COLO829 (cell line): ENCODE data around the gene CSNK1A1L.

Source experiments
- DNase-seq: peaks from one replicate; pipeline ENCODE4 v3.0.0; 2012; ENCODE audit warnings: low spot score

Gene CSNK1A1L

DNA sequence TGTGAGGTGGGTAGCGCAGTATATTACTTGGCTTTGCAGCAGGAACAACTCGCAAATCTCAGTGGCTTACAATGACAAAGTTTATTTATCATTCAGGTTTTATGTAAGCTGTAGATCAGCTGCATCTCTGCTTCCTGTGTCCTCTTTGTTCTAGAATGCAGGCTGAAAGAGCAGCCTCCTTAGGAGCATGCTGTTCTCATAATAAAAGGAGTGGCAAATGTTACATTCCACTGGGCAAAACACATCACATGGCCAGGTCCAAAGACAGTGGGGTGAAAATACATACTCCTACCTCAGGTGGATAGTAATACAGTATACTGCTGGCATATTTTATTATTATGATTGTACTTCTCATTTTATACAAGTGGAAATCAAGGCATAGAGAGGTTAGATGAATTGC is 1.2 kb upstream of the CSNK1A1L start:
- DNase-seq = no peak

DNA sequence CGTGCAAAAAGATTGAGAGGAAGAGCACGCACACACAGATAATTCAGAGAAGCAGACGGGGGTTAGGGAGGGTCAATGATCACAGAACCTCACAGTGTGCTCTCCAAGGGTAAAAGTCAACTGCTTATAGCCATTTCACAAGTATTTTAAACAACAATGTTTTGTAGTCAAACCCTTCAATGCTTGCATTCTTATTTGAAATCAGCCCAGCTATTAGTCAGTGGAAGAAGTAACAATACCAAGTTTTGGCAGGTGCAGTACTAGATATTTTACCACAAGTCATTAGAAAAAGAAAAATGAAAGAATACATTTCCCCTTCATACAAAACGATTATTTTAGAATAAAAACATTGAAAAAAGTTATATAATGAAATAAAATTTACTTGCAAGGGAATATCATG is 2.6 kb downstream of the CSNK1A1L start:
- no peak for DNase-seq

DNA sequence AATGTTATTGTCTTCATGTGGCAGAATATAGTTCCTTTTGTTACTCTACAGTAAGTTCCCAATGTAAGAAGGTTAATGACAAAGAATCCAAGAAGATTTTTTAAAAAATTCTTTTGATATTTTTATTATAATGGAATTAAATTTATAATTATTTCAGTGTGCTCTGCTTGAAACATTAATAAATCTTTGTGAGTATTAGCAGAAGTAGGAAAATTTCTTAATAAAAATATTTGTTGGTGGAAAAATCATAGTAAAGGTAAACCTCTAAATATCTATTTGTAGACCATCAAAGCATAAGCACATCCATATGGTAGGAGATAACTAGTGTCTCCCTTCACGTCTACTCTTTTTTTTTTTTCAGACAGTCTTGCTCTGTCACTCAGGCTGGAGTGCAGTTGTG is 4.3 kb downstream of the CSNK1A1L start:
- no peak for DNase-seq

DNA sequence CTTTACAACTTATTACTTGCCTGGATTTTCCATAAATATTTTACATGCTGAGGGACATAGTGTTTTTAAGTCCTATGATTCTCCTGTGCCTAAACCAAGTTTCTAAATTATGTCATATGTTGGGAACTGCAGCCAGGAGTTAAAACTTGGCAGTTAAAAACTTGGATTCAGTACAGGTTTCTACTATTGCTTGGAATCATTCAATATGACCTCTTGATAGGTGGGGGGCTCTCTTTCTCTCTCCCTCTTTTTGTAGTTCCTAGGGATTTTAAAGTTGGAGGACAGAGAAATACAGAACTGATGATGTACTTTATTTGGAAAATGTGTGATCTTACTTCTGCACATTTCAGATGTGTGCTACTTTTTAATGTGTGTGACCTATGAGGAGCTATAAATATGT is 4.7 kb downstream of the CSNK1A1L start:
- DNase-seq = no peak

DNA sequence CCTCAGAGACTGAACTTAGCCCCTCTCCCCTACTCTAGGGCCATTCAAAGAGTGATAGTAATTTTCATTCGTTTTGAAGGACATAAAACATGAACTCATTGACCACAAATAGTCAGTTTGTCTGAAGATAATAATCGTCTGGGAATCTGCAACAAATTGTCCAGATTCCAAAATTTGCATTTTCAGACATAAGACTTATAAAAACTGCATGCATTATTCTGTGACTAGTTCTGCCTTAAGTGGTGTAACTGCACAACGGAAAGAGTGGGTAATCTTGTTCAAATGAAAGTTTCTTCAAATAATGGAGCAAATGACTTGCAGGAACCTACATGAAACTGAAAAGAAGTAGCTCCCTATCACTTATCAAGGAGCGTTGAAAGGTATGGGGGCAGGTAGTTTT is 8.4 kb downstream of the CSNK1A1L start:
- DNase-seq = no peak

DNA sequence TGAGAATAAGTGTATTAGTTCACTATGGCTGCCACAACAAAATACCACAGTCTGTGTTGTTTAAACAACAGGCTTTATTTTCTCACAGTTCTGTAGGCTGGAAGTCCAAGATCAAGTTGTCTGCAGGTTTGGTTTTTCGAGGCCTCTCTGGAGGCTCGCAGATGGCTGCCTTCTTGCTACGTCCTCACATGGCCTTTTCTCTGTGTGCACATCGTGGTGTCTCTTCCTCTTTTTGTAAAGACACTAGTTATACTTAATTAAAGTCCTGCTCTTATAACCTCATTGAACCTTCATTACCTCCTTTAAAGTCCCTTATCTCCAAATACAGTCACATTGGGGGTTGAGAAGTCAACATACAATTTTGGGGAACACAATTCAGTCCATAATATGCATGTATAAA is 10.6 kb downstream of the CSNK1A1L start:
- DNase-seq = no peak

DNA sequence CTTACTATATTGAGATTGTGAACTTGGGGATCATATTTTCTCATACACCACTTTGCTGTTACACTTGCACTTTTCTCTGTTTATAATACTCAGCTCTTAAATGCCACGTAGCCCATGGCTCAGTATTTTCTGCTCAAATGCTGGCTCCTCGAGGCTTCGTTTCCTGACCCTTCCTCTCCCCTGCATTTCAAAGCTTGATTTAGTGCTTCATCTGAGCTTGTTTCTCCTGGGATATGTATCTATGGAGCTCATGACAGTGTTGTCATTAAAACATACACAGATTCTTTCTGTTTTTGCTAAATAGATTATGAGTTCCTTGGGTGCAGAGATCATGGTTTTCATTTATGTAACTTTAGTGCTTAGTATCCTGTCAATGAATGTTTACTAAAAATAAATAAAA is 11.4 kb downstream of the CSNK1A1L start:
- no peak for DNase-seq

DNA sequence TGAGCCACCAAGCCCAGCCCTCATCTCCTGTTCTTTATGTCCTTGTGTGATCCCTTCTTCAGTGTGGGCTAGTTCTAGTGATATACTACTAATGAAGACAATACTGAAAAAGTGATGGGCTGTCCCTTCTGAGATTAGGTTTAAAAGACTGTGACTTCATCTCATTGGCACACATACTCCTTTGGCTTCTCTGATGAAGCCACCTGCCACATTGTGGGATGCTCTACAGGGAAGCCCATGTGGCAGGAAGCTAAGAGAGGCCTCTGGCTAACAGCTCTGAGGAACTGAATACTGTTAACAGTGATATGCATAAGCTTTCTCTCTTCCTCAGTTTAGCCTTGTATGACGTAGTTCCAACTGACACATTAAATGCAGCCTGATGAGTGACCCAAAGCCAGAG is 13.6 kb downstream of the CSNK1A1L start:
- no peak for DNase-seq

DNA sequence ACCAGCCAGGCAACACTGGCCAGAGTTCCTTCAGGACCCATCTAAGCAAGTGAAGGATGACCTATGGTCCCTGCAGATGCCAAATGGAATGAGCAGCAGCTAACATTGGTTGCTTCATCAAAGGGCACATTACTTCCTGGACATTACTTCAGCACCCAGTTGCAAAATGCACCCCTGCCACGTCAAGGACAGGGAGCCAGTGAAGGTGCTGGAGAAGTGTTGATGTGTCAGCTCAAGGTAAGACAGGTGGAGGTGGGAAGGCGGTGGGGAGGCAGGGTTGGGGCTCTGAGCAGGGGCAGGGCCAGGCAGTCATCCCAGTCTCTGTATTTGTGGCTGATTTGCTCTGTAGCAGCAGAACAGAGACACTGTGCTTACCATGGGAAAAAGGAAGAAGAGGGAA is 14.6 kb downstream of the CSNK1A1L start:
- DNase-seq = no peak

DNA sequence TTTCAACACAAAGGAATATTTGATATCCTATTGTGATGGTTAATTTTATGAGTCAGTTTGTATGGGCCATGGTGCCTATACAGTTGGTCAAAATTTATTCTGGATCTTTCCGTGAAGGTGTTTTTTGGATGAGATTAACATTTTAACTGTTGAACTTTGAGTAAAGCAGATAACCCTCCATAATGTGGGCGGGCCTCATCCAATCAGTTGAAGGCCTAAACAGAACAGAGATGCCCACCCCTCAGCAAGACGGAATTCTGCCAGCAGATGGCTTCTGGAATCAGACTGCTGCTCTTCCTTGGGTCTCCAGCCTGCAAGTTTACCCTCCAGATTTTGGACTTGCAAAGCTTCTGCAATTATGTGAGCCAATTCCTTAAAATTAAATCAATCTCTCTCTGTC is 16.0 kb downstream of the CSNK1A1L start:
- DNase-seq = no peak

DNA sequence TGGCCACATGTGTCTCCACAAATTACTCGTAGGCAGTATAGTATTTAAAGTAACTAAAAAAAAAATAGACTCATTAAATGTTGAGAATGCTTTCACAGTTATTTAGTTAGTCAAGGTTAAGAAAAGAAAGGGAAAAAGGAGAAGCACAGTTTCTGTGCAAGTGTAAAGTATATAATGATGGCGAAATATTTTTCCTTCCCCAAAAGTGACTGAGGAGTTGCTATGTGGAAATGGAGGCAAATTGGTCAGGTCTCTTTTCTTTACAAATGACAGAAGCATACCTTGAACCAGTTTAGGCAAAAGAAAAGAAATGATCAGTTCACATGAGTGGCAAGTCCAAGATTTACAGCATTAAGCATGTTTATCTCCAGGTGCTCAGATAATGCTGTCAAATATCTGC is 18.0 kb downstream of the CSNK1A1L start:
- no peak for DNase-seq

DNA sequence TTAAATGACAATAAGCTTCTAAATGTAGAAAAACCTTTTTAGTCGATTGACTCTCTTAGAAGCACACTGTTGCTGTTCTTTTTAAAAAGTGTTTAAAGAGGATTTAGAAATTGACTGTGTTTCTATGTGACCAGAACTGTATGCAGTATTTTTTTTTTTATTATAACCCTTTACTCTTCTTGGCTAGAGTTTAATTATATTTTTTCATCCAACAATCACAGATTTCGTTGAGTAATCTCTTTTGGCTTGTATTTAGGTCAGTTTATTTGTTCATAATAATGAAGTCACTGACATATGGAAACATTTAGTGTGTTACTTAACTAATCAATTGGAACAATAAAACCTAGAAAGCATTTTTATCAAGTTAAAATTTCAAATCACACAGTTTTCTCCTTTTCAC is 19.9 kb downstream of the CSNK1A1L start:
- DNase-seq = no peak

DNA sequence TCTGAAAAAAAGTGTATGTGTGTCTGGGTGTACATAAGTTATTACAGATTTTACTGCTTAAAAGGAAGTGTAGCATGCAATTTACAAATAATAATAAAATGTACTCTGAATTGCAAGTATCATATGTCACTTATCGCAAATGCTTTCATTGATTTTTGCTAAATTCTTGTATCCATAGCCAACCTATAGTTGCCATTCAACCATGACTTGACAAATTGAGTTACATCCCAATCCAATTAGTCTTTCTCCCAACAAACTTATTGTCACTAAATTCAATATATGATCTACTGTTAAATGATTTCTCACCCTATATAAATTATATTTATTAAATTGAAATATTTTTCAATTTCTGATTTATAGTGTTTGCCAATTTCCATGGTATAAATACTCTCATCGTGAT is 28.6 kb downstream of the CSNK1A1L start:
- no peak for DNase-seq

DNA sequence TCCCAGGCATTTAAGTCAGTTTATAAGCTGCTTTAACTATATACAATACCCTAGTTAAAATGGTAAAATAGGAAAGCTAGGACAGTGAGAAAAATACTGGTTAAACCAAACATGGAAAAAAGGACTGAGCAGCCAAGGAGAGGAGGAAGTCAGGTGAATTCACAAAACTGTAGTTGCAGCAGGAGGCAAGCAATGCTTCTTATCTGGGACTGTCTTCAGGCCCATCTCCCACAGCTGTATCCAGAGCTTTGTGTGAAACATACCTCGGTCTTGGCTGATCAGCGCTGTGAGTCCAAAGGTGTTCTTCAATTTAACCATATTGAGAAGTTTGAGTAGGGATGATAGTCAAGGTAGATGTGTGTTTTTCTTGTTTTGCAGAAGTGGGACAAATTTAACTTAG is 30.3 kb downstream of the CSNK1A1L start:
- DNase-seq = no peak

DNA sequence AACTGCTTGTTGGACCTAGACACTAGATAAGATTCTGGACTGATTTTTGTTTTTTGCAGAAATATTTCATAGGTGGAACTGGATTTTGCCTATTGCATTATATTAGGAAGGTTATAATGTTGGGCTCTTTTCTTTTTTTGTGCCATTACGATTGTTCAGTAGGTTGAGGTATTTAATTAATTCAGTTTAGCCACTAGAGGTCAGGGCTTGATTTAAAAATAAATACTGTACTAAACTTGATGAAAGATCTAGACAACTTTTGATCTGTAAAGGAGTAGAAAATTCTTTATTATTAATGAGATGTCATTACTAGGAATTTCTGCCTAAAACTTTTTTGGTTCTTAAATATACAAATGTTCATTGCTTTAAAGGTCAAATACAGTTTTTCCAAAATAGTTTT is 30.8 kb downstream of the CSNK1A1L start:
- DNase-seq = peak; percentile 18

DNA sequence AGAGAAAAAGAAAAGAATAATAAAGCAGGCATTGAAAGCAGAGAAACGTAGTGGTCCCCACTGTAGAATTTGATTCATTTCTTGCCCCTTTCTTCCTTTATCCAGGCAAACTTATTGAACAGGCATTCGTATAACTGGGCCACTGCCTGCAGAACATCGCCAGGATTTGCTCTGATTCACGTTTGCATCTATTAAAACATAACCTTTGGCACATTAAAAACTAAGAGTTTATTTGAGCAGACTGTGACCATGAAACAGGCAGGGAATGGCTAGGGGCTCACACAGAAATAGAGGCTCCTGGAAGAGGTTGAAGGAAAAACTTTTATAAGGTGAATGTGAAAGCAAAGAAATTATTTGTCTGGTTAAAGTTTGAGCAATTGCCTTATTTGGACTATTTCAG is 33.4 kb downstream of the CSNK1A1L start:
- no peak for DNase-seq

DNA sequence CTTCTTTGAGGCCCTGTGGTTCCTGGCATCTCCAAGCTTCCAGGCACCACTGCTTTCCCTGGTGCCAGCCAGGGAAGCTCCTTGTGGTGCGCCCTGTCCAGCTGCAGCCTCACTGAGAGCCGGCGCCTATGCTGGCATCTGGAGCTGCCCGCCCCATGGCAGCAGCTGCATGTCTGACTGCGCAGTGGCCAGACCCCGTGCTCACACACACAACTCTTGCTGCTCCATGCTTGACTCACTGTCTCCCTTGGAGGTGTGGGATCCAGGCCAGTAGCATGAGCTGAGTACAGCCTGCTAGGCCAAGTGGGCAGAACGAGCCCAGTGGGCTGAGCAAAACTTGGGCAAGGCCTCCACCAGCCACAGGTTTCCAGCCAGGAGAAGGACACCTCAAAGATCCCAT is 34.5 kb downstream of the CSNK1A1L start:
- no peak for DNase-seq

DNA sequence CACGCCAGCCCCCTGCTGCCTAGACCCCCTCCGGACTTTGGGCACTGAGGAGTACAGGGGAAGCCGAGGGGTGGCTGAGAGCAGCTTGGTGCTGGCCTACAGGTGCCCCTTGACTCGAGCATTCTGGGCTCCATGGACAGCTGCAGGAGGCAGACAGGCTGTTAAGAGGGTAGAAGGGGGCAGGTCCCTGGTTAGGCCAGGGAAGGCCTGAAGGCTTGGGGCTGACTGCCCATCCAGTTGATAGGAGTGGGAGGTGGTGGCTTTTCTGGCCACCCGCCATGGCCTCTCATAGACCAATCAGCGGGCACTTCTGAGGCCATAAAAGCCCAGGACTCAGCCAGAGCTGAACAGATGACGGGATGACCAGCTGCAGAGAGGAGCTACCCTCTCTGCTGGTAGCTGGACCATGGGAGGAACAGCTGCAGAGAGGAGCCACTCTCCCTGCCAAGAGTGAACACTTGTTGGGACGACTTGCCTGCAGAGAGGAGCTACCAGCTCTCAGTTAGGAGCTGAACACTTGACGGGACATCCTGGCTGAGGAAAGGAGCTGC is 35.2 kb downstream of the CSNK1A1L start:
- DNase-seq = no peak

DNA sequence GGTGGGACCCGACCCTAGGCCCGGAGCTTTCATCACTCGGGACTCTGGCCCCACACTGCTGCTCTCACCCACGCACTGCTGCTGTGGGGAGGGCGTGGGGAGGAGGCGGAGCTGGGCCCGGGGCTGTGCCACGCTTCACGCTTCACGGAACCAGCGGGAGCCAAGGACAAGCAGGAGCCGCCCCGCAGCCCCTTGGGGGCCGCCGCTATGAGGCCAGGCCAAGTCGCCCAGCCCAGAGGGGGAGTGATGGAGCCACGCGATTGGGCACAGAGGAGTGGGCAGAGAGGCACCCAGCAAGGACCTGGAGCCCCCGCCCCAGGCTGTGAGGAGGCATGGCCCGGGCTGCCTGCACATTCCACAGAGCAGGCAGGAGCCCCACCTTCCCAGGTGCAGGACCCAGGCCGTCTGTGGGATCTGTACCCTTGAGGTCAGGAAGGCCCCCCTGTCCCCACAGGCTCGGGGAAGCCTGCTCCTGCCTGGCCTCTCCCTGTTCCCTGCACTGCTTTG is 35.8 kb downstream of the CSNK1A1L start:
- DNase-seq = no peak

DNA sequence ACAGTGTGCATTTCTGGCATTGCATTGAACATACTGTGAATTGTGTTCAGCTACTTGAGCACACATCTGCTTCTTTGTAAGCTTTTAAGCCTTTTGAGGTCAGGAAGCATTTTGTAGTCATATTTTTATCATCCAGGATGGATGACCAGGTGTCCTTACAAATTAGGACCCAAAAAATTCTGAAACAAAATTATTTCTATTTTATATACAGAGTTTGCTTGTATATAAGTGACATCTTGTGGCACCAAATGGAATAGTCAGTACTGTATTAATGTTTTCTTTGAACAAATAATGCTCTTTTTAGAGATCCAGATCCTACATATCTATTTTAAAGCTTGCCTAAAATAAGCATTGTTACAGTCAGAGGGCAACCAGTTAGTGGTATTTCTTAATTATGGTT is 36.5 kb downstream of the CSNK1A1L start:
- DNase-seq = no peak

DNA sequence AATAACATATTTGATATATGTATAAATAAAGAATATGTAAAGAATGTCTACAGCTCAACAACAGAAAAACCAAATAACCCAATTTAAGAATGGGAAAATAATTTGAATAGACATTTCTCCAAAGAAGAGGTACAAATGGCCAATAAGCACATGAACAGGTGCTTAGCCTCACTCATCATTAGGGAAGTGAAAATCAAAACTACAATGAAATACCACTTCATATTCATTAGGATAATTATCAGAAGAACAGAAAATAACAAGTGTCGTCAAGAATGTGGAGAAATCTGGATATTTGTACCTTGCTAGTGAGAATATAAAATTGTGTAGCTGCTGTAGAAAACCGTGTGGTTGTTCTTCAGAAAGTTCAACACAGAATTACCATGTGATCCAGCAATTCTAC is 37.6 kb downstream of the CSNK1A1L start:
- no peak for DNase-seq

DNA sequence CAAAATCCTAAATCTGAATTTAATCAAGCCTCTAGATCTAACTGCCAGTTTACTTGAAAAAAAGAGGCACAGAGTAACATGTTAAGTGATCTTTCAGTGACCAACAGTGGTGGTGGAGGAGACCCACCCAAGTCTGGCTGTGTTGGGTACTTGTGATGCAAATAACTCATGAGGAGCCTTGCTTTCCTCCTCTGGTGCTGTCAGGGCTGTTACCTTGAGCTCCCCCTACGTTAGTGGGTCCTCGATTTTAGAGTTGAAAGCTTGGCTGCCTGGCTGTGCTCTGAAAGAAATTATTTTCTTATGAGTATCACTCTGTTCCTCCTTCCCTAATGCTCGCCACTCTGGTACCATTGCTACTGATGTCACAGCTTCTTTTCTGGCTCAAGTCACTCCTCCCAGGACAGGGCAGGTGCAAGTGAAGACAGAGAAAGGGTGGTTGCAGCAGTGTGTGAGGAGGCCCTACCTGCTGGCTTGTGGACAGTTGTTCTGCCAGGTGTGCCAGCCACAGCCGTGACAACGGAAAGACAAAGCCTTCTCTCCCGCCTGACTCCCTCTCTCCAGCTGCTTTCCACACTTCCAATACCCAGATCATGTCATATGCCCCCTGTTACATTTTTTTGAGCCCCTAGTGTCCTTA is 39.5 kb downstream of the CSNK1A1L start:
- no peak for DNase-seq

DNA sequence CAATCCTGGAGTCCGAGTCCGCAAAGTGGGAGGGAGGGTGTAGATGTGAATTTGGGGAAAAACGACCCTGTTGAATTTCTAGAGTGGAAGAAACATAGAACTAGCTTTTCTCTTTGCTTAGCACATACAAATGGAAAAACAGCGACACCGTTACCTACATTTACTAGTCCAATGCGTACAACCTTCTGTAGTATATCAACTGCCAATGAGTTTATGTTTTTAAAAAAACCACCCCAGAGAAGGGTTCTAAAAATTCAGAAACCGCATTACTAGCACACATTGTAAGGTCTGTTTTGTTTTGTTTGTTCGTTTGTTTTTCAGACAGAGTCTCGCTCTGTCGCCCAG is 45.6 kb downstream of the CSNK1A1L start:
- no peak for DNase-seq
